Measurements from ENCODE around the gene ITIH1.

- TF ChIP-seq POLR2AphosphoS5 (IDR thresholded peaks at IDR 0.05; ENCODE audit: low read depth, low read length) = no peak
- no peak for TF ChIP-seq POLR2A (IDR thresholded peaks at IDR 0.05; ENCODE audit: low read depth, low read length)
Observed at GRCh38 chr3:52813810-52814209, 36.4 kb downstream of the ITIH1 start.
